WTC11 (cell line): ENCODE measurements around the gene GSX1. TPM values are rescaled to one million over a fixed set of nuclear protein-coding genes. Genes with fewer than 3 reads are reported as not detected.
A peak's percentile ranks its signal among the peaks of the same experiment; 100 is the strongest.

ENCODE experiments used
- ATAC-seq: fragments of 200-7000 bp; cut with Tn5 transposase; 2 replicates; pipeline ENCODE4 v1.10.0; 2021; ENCODE audit warnings: mild to moderate bottlenecking, moderate library complexity
- CTCF ChIA-PET: fragments of 300-600 bp; sonication (Branson Sonifier 250); formaldehyde crosslinking; loops from one replicate; lab custom pipeline; 2021; ENCODE audit warnings: antibody characterized with exemption; lab: Charles Lee
- POLR2A ChIA-PET: fragments of 350-600 bp; sonication (Branson Sonifier 250); formaldehyde crosslinking; loops from one replicate; lab custom pipeline; 2021; ENCODE audit warnings: antibody characterized with exemption; lab: Charles Lee
- DNase-seq: peaks from one replicate; pipeline ENCODE4 v3.0.0; 2021; ENCODE audit warnings: low spot score
- H3K27ac Mint-ChIP-seq: 2 replicates; pipeline ENCODE4 v1.8.0; 2021; ENCODE audit warnings: mixed read lengths
- H3K27me3 Mint-ChIP-seq: 2 replicates; pipeline ENCODE4 v1.8.0; 2021; ENCODE audit warnings: low read depth, mild to moderate bottlenecking, moderate library complexity, mixed read lengths
- H3K36me3 Mint-ChIP-seq: 2 replicates; pipeline ENCODE4 v1.8.0; 2021; ENCODE audit warnings: mixed read lengths
- H3K4me1 Mint-ChIP-seq: 2 replicates; pipeline ENCODE4 v1.8.0; 2022; ENCODE audit warnings: mixed read lengths
- H3K4me3 Mint-ChIP-seq: 2 replicates; pipeline ENCODE4 v1.8.0; 2021; ENCODE audit warnings: mild to moderate bottlenecking, moderate library complexity, mixed read lengths
- H3K9me3 Mint-ChIP-seq: 2 replicates; pipeline ENCODE4 v1.8.0; 2021; ENCODE audit warnings: mixed read lengths
- AFF4 ChIP-seq: sonication (generic); formaldehyde crosslinking; IDR thresholded peaks from 2 replicates; pipeline ENCODE4 v1.8.1; 2023; ENCODE audit warnings: mild to moderate bottlenecking, missing genetic modification reagents, borderline replicate concordance
- CBFB ChIP-seq: sonication (generic); formaldehyde crosslinking; IDR thresholded peaks from 2 replicates; pipeline ENCODE4 v1.8.1; 2022; ENCODE audit warnings: mild to moderate bottlenecking, low read depth, missing genetic modification reagents
- ELF4 ChIP-seq: sonication (generic); formaldehyde crosslinking; IDR thresholded peaks from 2 replicates; pipeline ENCODE4 v1.8.1; 2022; ENCODE audit warnings: low read depth, mild to moderate bottlenecking, moderate library complexity, missing genetic modification reagents
- FOXK1 ChIP-seq: sonication (generic); formaldehyde crosslinking; IDR thresholded peaks from 2 replicates; pipeline ENCODE4 v1.8.0; 2022; ENCODE audit warnings: mild to moderate bottlenecking, moderate library complexity, missing genetic modification reagents
- HMGA2 ChIP-seq: fragments of 250-450 bp; sonication (Bioruptor Pico); IDR thresholded peaks from 2 replicates; pipeline ENCODE4 v1.4.0; 2021; ENCODE audit warnings: mild to moderate bottlenecking, moderate library complexity
- NFE2L1 ChIP-seq: sonication (generic); formaldehyde crosslinking; IDR thresholded peaks from 2 replicates; pipeline ENCODE4 v1.8.1; 2023; ENCODE audit warnings: missing genetic modification reagents
- NR1H2 ChIP-seq: sonication (generic); formaldehyde crosslinking; IDR thresholded peaks from 2 replicates; pipeline ENCODE4 v1.9.0; 2021; ENCODE audit warnings: mild to moderate bottlenecking, moderate library complexity, missing genetic modification reagents
- PRRX2 ChIP-seq: fragments of 250-450 bp; sonication (Bioruptor Pico); IDR thresholded peaks from 2 replicates; pipeline ENCODE4 v1.8.0; 2021; ENCODE audit warnings: mild to moderate bottlenecking
- USF1 ChIP-seq: sonication (generic); formaldehyde crosslinking; IDR thresholded peaks from 2 replicates; pipeline ENCODE4 v1.8.0; 2022; ENCODE audit warnings: mild to moderate bottlenecking, missing genetic modification reagents
- USF2 ChIP-seq: sonication (generic); formaldehyde crosslinking; IDR thresholded peaks from 2 replicates; pipeline ENCODE4 v1.8.1; 2023; ENCODE audit warnings: mild to moderate bottlenecking, missing genetic modification reagents, moderate library complexity
- ZNF232 ChIP-seq: sonication (generic); formaldehyde crosslinking; IDR thresholded peaks from 2 replicates; pipeline ENCODE4 v1.8.0; 2022; ENCODE audit warnings: mild to moderate bottlenecking, missing genetic modification reagents
- ZNF263 ChIP-seq: sonication (generic); formaldehyde crosslinking; IDR thresholded peaks from 2 replicates; pipeline ENCODE4 v1.8.1; 2022; ENCODE audit warnings: low read depth, mild to moderate bottlenecking, moderate library complexity, missing genetic modification reagents
- ZNF317 ChIP-seq: sonication (generic); formaldehyde crosslinking; IDR thresholded peaks from 2 replicates; pipeline ENCODE4 v1.8.1; 2023; ENCODE audit warnings: low read depth, mild to moderate bottlenecking, moderate library complexity, missing genetic modification reagents, borderline replicate concordance
- total RNA-seq: library from RNA; stranded (reverse); gene quantifications from 3 replicates; pipeline ENCODE4 v1.2.3, GENCODE V29; 2021
- TF ChIP-seq, protein P1 (sequence below): sonication (generic); formaldehyde crosslinking; IDR thresholded peaks from 2 replicates; pipeline ENCODE4 v1.8.0; 2022; ENCODE audit warnings: mild to moderate bottlenecking, missing genetic modification reagents
- TF ChIP-seq, protein P2 (sequence below): fragments of 250-450 bp; sonication (Bioruptor Pico); IDR thresholded peaks from 2 replicates; pipeline ENCODE4 v1.8.0; 2021; ENCODE audit warnings: mild to moderate bottlenecking
- TF ChIP-seq, protein P3 (sequence below): sonication (generic); formaldehyde crosslinking; IDR thresholded peaks from 2 replicates; pipeline ENCODE4 v1.8.1; 2022; ENCODE audit warnings: mild to moderate bottlenecking, moderate library complexity, missing genetic modification reagents

Gene GSX1
- total RNA-seq, 1 experiment from 2014 or later: not detected

DNA sequence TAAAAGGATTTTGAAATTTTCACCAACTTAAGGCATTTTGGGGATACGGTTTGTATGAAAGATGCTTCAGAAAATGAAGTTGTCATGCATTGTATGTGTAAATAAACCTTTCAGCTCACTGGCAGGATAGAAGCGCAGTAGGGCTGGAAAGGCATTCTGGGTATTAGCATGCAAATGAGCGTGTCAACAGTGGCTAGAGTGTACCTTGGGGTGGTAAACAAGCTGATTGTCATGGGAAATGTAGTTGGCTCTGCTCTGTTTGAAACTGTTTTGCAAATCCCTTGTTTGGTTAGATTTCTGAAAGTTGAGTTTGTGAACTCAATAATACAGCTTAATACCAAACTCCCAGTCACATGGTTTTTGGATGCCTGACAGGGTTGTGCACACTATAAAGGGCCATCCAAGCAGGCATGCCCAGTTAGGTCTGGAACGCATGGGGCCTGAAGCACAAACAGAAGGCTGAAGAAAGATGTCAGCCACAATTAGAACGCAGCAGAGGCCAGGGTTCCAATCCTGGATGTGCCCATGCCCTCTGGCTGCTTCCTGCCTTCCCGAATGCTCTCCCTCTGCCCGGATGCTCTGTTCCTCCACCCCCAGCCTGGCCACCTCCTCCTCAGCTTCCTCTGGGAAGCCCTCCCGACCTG, 14.6 kb downstream of the GSX1 start:
- Mint-ChIP-seq H3K9me3 (no peaks in the 10 kb centered on the region), H3K36me3 (no peaks in the 10 kb centered on the region), H3K27ac (peak overlapping the region; percentile 92), H3K4me3 (peak overlapping the region; percentile 37; the same call in 1 of the 2 replicates), H3K27me3 (peaks cover 77% of the 10 kb centered on the region), H3K4me1 (peaks cover 23% of the 10 kb centered on the region)
- TF ChIP-seq, protein P1, sequence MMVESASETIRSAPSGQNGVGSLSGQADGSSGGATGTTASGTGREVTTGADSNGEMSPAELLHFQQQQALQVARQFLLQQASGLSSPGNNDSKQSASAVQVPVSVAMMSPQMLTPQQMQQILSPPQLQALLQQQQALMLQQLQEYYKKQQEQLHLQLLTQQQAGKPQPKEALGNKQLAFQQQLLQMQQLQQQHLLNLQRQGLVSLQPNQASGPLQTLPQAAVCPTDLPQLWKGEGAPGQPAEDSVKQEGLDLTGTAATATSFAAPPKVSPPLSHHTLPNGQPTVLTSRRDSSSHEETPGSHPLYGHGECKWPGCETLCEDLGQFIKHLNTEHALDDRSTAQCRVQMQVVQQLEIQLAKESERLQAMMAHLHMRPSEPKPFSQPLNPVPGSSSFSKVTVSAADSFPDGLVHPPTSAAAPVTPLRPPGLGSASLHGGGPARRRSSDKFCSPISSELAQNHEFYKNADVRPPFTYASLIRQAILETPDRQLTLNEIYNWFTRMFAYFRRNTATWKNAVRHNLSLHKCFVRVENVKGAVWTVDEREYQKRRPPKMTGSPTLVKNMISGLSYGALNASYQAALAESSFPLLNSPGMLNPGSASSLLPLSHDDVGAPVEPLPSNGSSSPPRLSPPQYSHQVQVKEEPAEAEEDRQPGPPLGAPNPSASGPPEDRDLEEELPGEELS (CRISPR knock-in tag): peak; percentile 98
- TF ChIP-seq AFF4 (CRISPR knock-in tag): no peak
- TF ChIP-seq FOXK1 (CRISPR knock-in tag): peak; percentile 94
- TF ChIP-seq, protein P2, sequence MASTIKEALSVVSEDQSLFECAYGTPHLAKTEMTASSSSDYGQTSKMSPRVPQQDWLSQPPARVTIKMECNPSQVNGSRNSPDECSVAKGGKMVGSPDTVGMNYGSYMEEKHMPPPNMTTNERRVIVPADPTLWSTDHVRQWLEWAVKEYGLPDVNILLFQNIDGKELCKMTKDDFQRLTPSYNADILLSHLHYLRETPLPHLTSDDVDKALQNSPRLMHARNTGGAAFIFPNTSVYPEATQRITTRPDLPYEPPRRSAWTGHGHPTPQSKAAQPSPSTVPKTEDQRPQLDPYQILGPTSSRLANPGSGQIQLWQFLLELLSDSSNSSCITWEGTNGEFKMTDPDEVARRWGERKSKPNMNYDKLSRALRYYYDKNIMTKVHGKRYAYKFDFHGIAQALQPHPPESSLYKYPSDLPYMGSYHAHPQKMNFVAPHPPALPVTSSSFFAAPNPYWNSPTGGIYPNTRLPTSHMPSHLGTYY (CRISPR knock-in tag): no peak
- ChIA-PET CTCF (interaction anchor here (0.9 to 6.5 kb wide), 10 partner anchors 10 to 445 kb away, joined by 3 to 71 read pairs (median 4); no protein-coding TSS in a partner anchor), POLR2A (interaction anchor here (1.4 kb wide), 1 partner anchor 159 kb away, joined by 3 read pairs; no protein-coding TSS in a partner anchor)
- DNase-seq: no peak
- ATAC-seq: peak; percentile 97

DNA sequence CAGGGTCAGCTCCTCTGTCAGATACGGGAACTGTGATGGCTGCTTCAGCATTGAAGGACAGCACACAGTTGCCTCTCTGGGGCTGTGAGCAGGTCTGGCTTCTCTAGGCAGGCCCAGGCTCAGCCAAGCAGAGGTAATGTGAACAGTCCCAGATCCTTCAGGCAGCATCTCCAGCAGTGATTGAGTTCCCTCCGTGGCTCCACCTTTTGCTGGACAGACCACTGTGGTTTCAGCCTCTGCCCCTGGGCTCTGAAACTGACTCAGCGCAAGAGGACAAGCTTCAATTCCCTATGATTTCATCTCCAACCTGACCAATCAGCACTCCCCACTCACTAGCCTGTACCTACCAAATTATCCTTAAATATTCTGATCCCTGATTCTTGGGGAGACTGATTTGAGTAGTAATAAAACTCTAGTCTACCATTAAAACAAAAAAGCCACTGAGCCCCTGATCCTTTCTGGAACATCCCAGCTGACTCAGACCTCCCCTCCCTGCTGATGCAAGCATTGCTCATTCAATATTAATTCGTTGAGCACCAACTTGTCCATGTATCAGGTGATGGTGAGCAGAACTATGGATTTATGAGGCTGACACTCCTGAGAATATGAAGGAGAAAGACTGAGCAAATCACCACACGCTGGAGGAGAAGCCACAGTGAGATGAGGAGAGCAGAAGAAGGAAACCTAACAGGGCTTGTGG, 16.7 kb downstream of the GSX1 start:
- no peak for DNase-seq
- ChIA-PET CTCF (interaction anchor here (1.2 to 6.5 kb wide), 2 partner anchors 12 to 18 kb away, joined by 3 to 71 read pairs; no protein-coding TSS in a partner anchor), POLR2A (no interaction called here)
- H3K27ac Mint-ChIP-seq: no peak overlapping the region
- TF ChIP-seq ZNF317 (CRISPR knock-in tag) (no peak), ZNF263 (CRISPR knock-in tag) (no peak), HMGA2 (no peak), CBFB (CRISPR knock-in tag) (no peak), NR1H2 (CRISPR knock-in tag) (no peak)
- TF ChIP-seq, protein P3, sequence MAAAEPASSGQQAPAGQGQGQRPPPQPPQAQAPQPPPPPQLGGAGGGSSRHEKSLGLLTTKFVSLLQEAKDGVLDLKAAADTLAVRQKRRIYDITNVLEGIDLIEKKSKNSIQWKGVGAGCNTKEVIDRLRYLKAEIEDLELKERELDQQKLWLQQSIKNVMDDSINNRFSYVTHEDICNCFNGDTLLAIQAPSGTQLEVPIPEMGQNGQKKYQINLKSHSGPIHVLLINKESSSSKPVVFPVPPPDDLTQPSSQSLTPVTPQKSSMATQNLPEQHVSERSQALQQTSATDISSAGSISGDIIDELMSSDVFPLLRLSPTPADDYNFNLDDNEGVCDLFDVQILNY (CRISPR knock-in tag): no peak
- H3K27me3 Mint-ChIP-seq: peaks cover 77% of the 10 kb centered on the region
- peaks cover 23% of the 10 kb centered on the region for H3K4me1 Mint-ChIP-seq
- H3K36me3 Mint-ChIP-seq: no peaks in the 10 kb centered on the region
- ATAC-seq: no peak
- no peak overlapping the region for H3K4me3 Mint-ChIP-seq
- no peaks in the 10 kb centered on the region for H3K9me3 Mint-ChIP-seq

GRCh38 chr13:27810009-27810408, 17.7 kb downstream of the GSX1 start:
- no peaks in the 10 kb centered on the region for H3K9me3 Mint-ChIP-seq
- ATAC-seq (no peak), DNase-seq (no peak)
- H3K4me1 Mint-ChIP-seq: peaks cover 23% of the 10 kb centered on the region
- POLR2A ChIA-PET: no interaction called here
- CTCF ChIA-PET: interaction anchor here (2.6 to 6.5 kb wide), 2 partner anchors 13 to 17 kb away, joined by 9 to 71 read pairs; no protein-coding TSS in a partner anchor
- no peak overlapping the region for H3K27ac Mint-ChIP-seq
- peaks cover 84% of the 10 kb centered on the region for H3K27me3 Mint-ChIP-seq
- H3K36me3 Mint-ChIP-seq: no peaks in the 10 kb centered on the region
- H3K4me3 Mint-ChIP-seq: no peak overlapping the region
- TF ChIP-seq PRRX2: no peak
- TF ChIP-seq USF1: no peak
- TF ChIP-seq ELF4 (CRISPR knock-in tag): no peak
- no peak for TF ChIP-seq NFE2L1
- no peak for TF ChIP-seq USF2 (CRISPR knock-in tag)
- TF ChIP-seq ZNF232: no peak
